Liver (tissue), 9 donors: Measurements from ENCODE around the gene UTRN. TPM values are rescaled to one million over a fixed set of nuclear protein-coding genes. Genes with fewer than 3 reads are reported as not detected.
A peak's percentile ranks its signal among the peaks of the same experiment; 100 is the strongest.

Experiments
- DNase-seq: peaks from one replicate; pipeline ENCODE4 v3.0.0-alpha.2; 2017; ENCODE audit warnings: low spot score
- H3K27ac ChIP-seq, 2 donors: one replicate each; pipeline ENCODE4 v1.7.0; 2013; ENCODE audit warnings: inconsistent platforms in 2 of 2, low read length in 2 of 2, control low read depth in 1 of 2, low read depth in 1 of 2, mild to moderate bottlenecking in 1 of 2
- H3K27me3 ChIP-seq, 4 donors: one replicate each; pipeline versions ENCODE4 v1.6.1 to v1.7.0; 2013; ENCODE audit warnings: low read length in 3 of 4, inconsistent platforms in 1 of 4, mild to moderate bottlenecking in 1 of 4, moderate library complexity in 1 of 4; ENCODE audit not compliant: control insufficient read depth in 4 of 4, insufficient read depth in 4 of 4
- H3K36me3 ChIP-seq, 4 donors: one replicate each; pipeline versions ENCODE4 v1.6.1 to v1.7.0; 2013; ENCODE audit warnings: low read length in 3 of 4, mild to moderate bottlenecking in 3 of 4, low read depth in 1 of 4, moderate library complexity in 1 of 4; ENCODE audit not compliant: control insufficient read depth in 4 of 4, insufficient read depth in 3 of 4
- H3K4me1 ChIP-seq, 4 donors: one replicate each; pipeline versions ENCODE4 v1.6.1 to v1.7.0; 2013; ENCODE audit warnings: low read length in 3 of 4, mild to moderate bottlenecking in 3 of 4, moderate library complexity in 1 of 4; ENCODE audit not compliant: control insufficient read depth in 4 of 4, insufficient read depth in 4 of 4
- H3K4me3 ChIP-seq, 3 donors: one replicate each; pipeline versions ENCODE4 v1.6.1 to v1.7.0; 2013; ENCODE audit warnings: low read length in 3 of 3, control low read depth in 1 of 3, low read depth in 1 of 3, mild to moderate bottlenecking in 1 of 3
- H3K9ac ChIP-seq, 2 donors: one replicate each; pipeline ENCODE4 v1.7.0; 2013; ENCODE audit warnings: low read length in 2 of 2, mild to moderate bottlenecking in 2 of 2, moderate library complexity in 2 of 2, control low read depth in 1 of 2, low read depth in 1 of 2
- H3K9me3 ChIP-seq, 4 donors: one replicate each; pipeline versions ENCODE4 v1.6.1 to v1.7.0; 2013; ENCODE audit warnings: low read length in 3 of 4; ENCODE audit not compliant: control insufficient read depth in 4 of 4
- EGR1 ChIP-seq, 2 donors: IDR thresholded peaks; 2 replicates each; pipeline ENCODE4 v1.6.1; 2016 to 2018; ENCODE audit warnings: antibody characterized with exemption in 2 of 2, low read depth in 2 of 2
- FOXA2 ChIP-seq: IDR thresholded peaks from 2 replicates; pipeline ENCODE4 v1.6.1; 2016; ENCODE audit warnings: antibody characterized with exemption
- GABPA ChIP-seq, 2 donors: IDR thresholded peaks in 1 of 2; conservative IDR thresholded peaks in 1 of 2; 2 replicates each; pipeline ENCODE4 v1.6.1; 2016; ENCODE audit warnings: antibody characterized with exemption in 2 of 2, mild to moderate bottlenecking in 1 of 2, moderate library complexity in 1 of 2
- HNF4A ChIP-seq, 2 donors: conservative IDR thresholded peaks; 2 replicates each; pipeline ENCODE4 v1.6.1; 2016; ENCODE audit warnings: antibody characterized with exemption in 2 of 2, mild to moderate bottlenecking in 2 of 2
- HNF4G ChIP-seq: IDR thresholded peaks from 2 replicates; pipeline ENCODE4 v1.6.1; 2016; ENCODE audit warnings: antibody characterized with exemption
- JUND ChIP-seq, 2 donors: IDR thresholded peaks; 2 replicates each; pipeline ENCODE4 v1.6.1; 2016; ENCODE audit warnings: antibody characterized with exemption in 2 of 2
- NR2F2 ChIP-seq: IDR thresholded peaks from 2 replicates; pipeline ENCODE4 v1.6.1; 2016; ENCODE audit warnings: antibody characterized with exemption
- RAD21 ChIP-seq, 2 donors: IDR thresholded peaks; 2 replicates each; pipeline ENCODE4 v1.6.1; 2016; ENCODE audit warnings: antibody characterized with exemption in 2 of 2, mild to moderate bottlenecking in 2 of 2
- RXRA ChIP-seq, 2 donors: IDR thresholded peaks; 2 replicates each; pipeline ENCODE4 v1.6.1; 2017 to 2018; ENCODE audit warnings: antibody characterized with exemption in 2 of 2, mild to moderate bottlenecking in 1 of 2
- SP1 ChIP-seq: IDR thresholded peaks from 2 replicates; pipeline ENCODE4 v1.6.1; 2018; ENCODE audit warnings: antibody characterized with exemption, mild to moderate bottlenecking
- TAF1 ChIP-seq: conservative IDR thresholded peaks from 2 replicates; pipeline ENCODE4 v1.6.1; 2016; ENCODE audit warnings: antibody characterized with exemption, mild to moderate bottlenecking
- YY1 ChIP-seq: IDR thresholded peaks from 2 replicates; pipeline ENCODE4 v1.6.1; 2016; ENCODE audit warnings: antibody characterized with exemption, mild to moderate bottlenecking
- WGBS: extraction: QIAGEN DNeasy Blood & Tissue Kit; methylation state at CpG from one replicate; pipeline ENCODE4 v1.1.7; 2013; 5-methylcytosine and 5-hydroxymethylcytosine counted together
- polyA plus RNA-seq, 2 donors: library from polyadenylated mRNA; stranded (reverse) in 1 of 2; unstranded in 1 of 2; fragments of 200-250 nt in 1 of 2; fragments of >200 nt in 1 of 2; fragmentation: Nextera tagmentation in 1 of 2; extraction: Ambion mirVana in 1 of 2; gene quantifications; one replicate each; pipeline versions ENCODE4 v1.2.1 to v1.2.3, GENCODE V29; 2013 to 2015
- total RNA-seq, 2 donors: library from RNA; depleted of rRNA; stranded (reverse); fragments of >200 nt; gene quantifications; one replicate each; pipeline ENCODE4 v1.2.3, GENCODE V29; 2014
- TF ChIP-seq, protein P1 (sequence below): IDR thresholded peaks from 2 replicates; pipeline ENCODE4 v1.6.1; 2016; ENCODE audit warnings: antibody characterized with exemption, mild to moderate bottlenecking
- TF ChIP-seq, protein P2 (sequence below): fragments of 150-350 bp; IDR thresholded peaks from 2 replicates; pipeline ENCODE4 v1.5.1; 2017; ENCODE audit warnings: improper control_type of control experiment, low read depth, low read length; ENCODE audit not compliant: missing input control
- TF ChIP-seq, protein P3 (sequence below): IDR thresholded peaks from 2 replicates; pipeline ENCODE4 v1.6.1; 2016; ENCODE audit warnings: antibody characterized with exemption
- TF ChIP-seq, protein P4 (sequence below): IDR thresholded peaks from 2 replicates; pipeline ENCODE4 v1.6.1; 2016; ENCODE audit warnings: antibody characterized with exemption
- donor health status: healthy.
- donor health status: healthy.
- donor health status: healthy.
- donor health status: healthy.
- donor health status: healthy.

UTRN gene
- total and polyA plus RNA-seq, 4 donors = 6.9 to 83.7 (median 47.6) TPM

DNA sequence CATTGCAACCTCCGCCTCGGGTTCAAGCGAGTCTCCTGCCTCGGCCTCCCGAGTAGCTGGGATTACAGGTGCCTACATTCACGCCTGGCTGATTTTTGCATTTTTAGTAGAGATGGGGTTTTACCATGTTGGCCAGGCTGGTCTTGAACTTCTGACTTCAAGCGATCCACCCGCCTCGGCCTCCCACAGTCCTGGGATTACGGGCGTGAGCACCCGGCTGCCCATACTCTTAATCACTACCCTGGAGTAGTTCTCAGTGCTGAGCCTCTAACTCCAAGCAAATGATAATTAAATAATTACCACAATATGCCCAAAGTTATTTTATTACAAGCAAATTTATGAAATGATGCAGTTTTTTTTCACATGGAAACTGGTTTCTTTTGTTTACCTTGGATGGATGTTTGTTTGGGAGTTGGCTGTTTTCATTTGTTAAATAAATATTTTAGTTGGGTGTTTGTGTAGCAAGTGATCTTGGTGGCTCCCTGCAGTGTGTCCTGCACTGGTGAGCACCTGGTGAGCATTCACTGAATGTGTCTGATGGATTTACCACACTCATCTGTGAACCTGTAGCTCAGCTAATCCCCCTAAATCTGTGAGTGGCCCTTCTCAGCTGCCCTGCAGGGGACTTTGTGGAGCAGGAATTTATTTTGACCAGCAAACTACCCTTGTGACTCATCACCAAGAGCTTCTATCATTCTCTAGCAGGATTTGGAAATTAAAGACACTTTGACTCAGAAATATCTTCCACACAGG lies 36.9 kb downstream of the UTRN start:
- 69% methylated on average over 12 of the region's 12 CpGs for WGBS
- Histone ChIP-seq H3K27me3 (no peaks in the 10 kb centered on the region), H3K9me3 (no peaks in the 10 kb centered on the region), H3K4me1 (peaks cover 9 to 21% (median 17%) of the 10 kb centered on the region in 4 donors), H3K27ac (no peak overlapping the region), H3K36me3 (no peaks in the 10 kb centered on the region), H3K9ac (no peak overlapping the region), H3K4me3 (no peak overlapping the region)
- DNase-seq = no peak
- peak in 1 of 2 donors; percentile 16 for TF ChIP-seq RAD21 (IDR thresholded peaks at IDR 0.05)
- no peak for TF ChIP-seq YY1
- peak; percentile 7 for TF ChIP-seq FOXA2
- TF ChIP-seq, protein P1, sequence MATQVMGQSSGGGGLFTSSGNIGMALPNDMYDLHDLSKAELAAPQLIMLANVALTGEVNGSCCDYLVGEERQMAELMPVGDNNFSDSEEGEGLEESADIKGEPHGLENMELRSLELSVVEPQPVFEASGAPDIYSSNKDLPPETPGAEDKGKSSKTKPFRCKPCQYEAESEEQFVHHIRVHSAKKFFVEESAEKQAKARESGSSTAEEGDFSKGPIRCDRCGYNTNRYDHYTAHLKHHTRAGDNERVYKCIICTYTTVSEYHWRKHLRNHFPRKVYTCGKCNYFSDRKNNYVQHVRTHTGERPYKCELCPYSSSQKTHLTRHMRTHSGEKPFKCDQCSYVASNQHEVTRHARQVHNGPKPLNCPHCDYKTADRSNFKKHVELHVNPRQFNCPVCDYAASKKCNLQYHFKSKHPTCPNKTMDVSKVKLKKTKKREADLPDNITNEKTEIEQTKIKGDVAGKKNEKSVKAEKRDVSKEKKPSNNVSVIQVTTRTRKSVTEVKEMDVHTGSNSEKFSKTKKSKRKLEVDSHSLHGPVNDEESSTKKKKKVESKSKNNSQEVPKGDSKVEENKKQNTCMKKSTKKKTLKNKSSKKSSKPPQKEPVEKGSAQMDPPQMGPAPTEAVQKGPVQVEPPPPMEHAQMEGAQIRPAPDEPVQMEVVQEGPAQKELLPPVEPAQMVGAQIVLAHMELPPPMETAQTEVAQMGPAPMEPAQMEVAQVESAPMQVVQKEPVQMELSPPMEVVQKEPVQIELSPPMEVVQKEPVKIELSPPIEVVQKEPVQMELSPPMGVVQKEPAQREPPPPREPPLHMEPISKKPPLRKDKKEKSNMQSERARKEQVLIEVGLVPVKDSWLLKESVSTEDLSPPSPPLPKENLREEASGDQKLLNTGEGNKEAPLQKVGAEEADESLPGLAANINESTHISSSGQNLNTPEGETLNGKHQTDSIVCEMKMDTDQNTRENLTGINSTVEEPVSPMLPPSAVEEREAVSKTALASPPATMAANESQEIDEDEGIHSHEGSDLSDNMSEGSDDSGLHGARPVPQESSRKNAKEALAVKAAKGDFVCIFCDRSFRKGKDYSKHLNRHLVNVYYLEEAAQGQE = no peak
- TF ChIP-seq, protein P2, sequence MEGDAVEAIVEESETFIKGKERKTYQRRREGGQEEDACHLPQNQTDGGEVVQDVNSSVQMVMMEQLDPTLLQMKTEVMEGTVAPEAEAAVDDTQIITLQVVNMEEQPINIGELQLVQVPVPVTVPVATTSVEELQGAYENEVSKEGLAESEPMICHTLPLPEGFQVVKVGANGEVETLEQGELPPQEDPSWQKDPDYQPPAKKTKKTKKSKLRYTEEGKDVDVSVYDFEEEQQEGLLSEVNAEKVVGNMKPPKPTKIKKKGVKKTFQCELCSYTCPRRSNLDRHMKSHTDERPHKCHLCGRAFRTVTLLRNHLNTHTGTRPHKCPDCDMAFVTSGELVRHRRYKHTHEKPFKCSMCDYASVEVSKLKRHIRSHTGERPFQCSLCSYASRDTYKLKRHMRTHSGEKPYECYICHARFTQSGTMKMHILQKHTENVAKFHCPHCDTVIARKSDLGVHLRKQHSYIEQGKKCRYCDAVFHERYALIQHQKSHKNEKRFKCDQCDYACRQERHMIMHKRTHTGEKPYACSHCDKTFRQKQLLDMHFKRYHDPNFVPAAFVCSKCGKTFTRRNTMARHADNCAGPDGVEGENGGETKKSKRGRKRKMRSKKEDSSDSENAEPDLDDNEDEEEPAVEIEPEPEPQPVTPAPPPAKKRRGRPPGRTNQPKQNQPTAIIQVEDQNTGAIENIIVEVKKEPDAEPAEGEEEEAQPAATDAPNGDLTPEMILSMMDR = no peak
- peak in 1 of 2 donors; percentile 5 for TF ChIP-seq HNF4A (conservative IDR thresholded peaks at IDR 0.05)

DNA sequence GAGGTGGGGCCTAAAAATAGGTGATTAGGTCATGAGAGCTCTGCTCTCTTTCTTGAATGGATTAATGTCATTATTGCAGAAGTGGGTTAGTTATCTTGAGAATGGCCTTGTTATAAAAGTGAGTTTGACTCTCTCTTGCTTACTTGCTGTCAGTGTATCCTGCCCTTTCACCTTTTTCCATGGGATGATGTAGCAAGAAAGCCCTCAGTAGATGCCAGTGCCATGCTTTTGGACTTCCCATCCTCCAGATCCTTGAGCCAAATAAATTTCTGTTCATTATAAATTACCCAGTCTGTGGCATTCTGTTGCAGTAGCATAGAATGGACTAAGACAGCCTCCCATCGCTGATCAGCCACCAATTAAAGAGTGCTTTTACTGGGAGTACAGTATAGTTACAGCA lies 40.1 kb downstream of the UTRN start:
- H3K9me3 ChIP-seq = no peaks in the 10 kb centered on the region
- TF ChIP-seq RXRA (IDR thresholded peaks at IDR 0.05) (no peak), HNF4G (no peak), GABPA (IDR thresholded peaks at IDR 0.05 in 1 of 2, conservative IDR thresholded peaks at IDR 0.05 in 1 of 2) (no peak), FOXA2 (no peak), RAD21 (IDR thresholded peaks at IDR 0.05) (no peak), TAF1 (no peak), NR2F2 (no peak), SP1 (no peak), JUND (IDR thresholded peaks at IDR 0.05) (no peak), EGR1 (IDR thresholded peaks at IDR 0.05; ENCODE audit: low read depth in 2 of 2) (no peak)
- TF ChIP-seq, protein P3, sequence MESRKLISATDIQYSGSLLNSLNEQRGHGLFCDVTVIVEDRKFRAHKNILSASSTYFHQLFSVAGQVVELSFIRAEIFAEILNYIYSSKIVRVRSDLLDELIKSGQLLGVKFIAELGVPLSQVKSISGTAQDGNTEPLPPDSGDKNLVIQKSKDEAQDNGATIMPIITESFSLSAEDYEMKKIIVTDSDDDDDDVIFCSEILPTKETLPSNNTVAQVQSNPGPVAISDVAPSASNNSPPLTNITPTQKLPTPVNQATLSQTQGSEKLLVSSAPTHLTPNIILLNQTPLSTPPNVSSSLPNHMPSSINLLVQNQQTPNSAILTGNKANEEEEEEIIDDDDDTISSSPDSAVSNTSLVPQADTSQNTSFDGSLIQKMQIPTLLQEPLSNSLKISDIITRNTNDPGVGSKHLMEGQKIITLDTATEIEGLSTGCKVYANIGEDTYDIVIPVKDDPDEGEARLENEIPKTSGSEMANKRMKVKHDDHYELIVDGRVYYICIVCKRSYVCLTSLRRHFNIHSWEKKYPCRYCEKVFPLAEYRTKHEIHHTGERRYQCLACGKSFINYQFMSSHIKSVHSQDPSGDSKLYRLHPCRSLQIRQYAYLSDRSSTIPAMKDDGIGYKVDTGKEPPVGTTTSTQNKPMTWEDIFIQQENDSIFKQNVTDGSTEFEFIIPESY = no peak
- TF ChIP-seq, protein P4, sequence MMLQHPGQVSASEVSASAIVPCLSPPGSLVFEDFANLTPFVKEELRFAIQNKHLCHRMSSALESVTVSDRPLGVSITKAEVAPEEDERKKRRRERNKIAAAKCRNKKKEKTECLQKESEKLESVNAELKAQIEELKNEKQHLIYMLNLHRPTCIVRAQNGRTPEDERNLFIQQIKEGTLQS = no peak
- TF ChIP-seq, protein P1 = no peak
- TF ChIP-seq, protein P2 = no peak
- peaks cover 5 to 20% (median 14%) of the 10 kb centered on the region in 4 donors for H3K4me1 ChIP-seq
- no peak overlapping the region for H3K4me3 ChIP-seq
- no peak overlapping the region for H3K27ac ChIP-seq
- no peak overlapping the region for H3K9ac ChIP-seq
- WGBS = 96% methylated on average over 1 of the region's 1 CpG
- no peak for DNase-seq
- H3K27me3 ChIP-seq = no peaks in the 10 kb centered on the region
- H3K36me3 ChIP-seq = no peaks in the 10 kb centered on the region
